ENCODE measurements around the gene SFXN5. TPM values are rescaled to one million over a fixed set of nuclear protein-coding genes. Genes with fewer than 3 reads are reported as not detected.
"Not testable (repeated sequence)": the region's sequence is repeated elsewhere in the genome, so short reads cannot be mapped to it uniquely, and the experiment has no call there.

Gene SFXN5
- total RNA-seq, 1 donor from 2014 or later: 4.7 TPM

GRCh38 chr2:73070643-73071359 lies 711 bp downstream of the SFXN5 start:
- peak overlapping the region; percentile 96 for H3K27ac ChIP-seq (ENCODE audit: low read depth, low read length)
- H3K36me3 ChIP-seq (ENCODE audit: control insufficient read depth in 3 of 3, insufficient read depth in 3 of 3, low read length in 3 of 3): peaks cover 0 to 2% (median 0%) of the 10 kb centered on the region in 3 donors
- no peaks in the 10 kb centered on the region for H3K9me3 ChIP-seq (ENCODE audit: control insufficient read depth in 3 of 3, low read length in 3 of 3)

GRCh38 chr2:73069855-73070642 lies 1.5 kb downstream of the SFXN5 start:
- peaks cover 0 to 2% (median 0%) of the 10 kb centered on the region in 3 donors for H3K36me3 ChIP-seq (ENCODE audit: control insufficient read depth in 3 of 3, insufficient read depth in 3 of 3, low read length in 3 of 3)
- peak overlapping the region; percentile 88 to 97 (median 94) for H3K4me3 ChIP-seq (ENCODE audit: low read length in 3 of 3)
- H3K9ac ChIP-seq (ENCODE audit: low read depth in 1 of 3, low read length in 3 of 3): peak overlapping the region; percentile 88 to 98 (median 91)
- no peaks in the 10 kb centered on the region for H3K27me3 ChIP-seq (ENCODE audit: control insufficient read depth in 3 of 3, insufficient read depth in 3 of 3, low read length in 3 of 3)
- H3K4me1 ChIP-seq (ENCODE audit: control insufficient read depth in 3 of 3, insufficient read depth in 3 of 3, low read length in 3 of 3): peaks cover 24 to 39% (median 37%) of the 10 kb centered on the region in 3 donors
- no peaks in the 10 kb centered on the region for H3K9me3 ChIP-seq (ENCODE audit: control insufficient read depth in 3 of 3, low read length in 3 of 3)
- H3K27ac ChIP-seq (ENCODE audit: low read depth, low read length): peak overlapping the region; percentile 96

More at GRCh38 chr2:73070643-73071359, 711 bp downstream of the SFXN5 start:
- H3K27me3 ChIP-seq (ENCODE audit: control insufficient read depth in 3 of 3, insufficient read depth in 3 of 3, low read length in 3 of 3): no peaks in the 10 kb centered on the region
- peaks cover 32 to 47% (median 43%) of the 10 kb centered on the region in 3 donors for H3K4me1 ChIP-seq (ENCODE audit: control insufficient read depth in 3 of 3, insufficient read depth in 3 of 3, low read length in 3 of 3)
- H3K4me3 ChIP-seq (ENCODE audit: low read length in 3 of 3): peak overlapping the region; percentile 88 to 97 (median 94)
- peak overlapping the region; percentile 88 to 98 (median 91) for H3K9ac ChIP-seq (ENCODE audit: low read depth in 1 of 3, low read length in 3 of 3)

GRCh38 chr2:73069041-73069854 lies 2.3 kb downstream of the SFXN5 start:
- Histone ChIP-seq H3K9ac (ENCODE audit: low read depth in 1 of 3, low read length in 3 of 3) (peak overlapping the region; percentile 88 to 98 (median 91)), H3K27ac (ENCODE audit: low read depth, low read length) (no peak overlapping the region), H3K4me3 (ENCODE audit: low read length in 3 of 3) (peak overlapping the region; percentile 88 to 97 (median 94)), H3K4me1 (ENCODE audit: control insufficient read depth in 3 of 3, insufficient read depth in 3 of 3, low read length in 3 of 3) (peaks cover 29 to 42% (median 41%) of the 10 kb centered on the region in 3 donors), H3K9me3 (ENCODE audit: control insufficient read depth in 3 of 3, low read length in 3 of 3) (no peaks in the 10 kb centered on the region), H3K36me3 (ENCODE audit: control insufficient read depth in 3 of 3, insufficient read depth in 3 of 3, low read length in 3 of 3) (no peaks in the 10 kb centered on the region), H3K27me3 (ENCODE audit: control insufficient read depth in 3 of 3, insufficient read depth in 3 of 3, low read length in 3 of 3) (no peaks in the 10 kb centered on the region)

- Histone ChIP-seq H3K4me3 (ENCODE audit: low read length in 3 of 3) (peak overlapping the region in 1 of 3 donors; percentile 33), H3K27me3 (ENCODE audit: control insufficient read depth in 3 of 3, insufficient read depth in 3 of 3, low read length in 3 of 3) (no peaks in the 10 kb centered on the region), H3K9me3 (ENCODE audit: control insufficient read depth in 3 of 3, low read length in 3 of 3) (no peaks in the 10 kb centered on the region), H3K9ac (ENCODE audit: low read depth in 1 of 3, low read length in 3 of 3) (no peak overlapping the region), H3K4me1 (ENCODE audit: control insufficient read depth in 3 of 3, insufficient read depth in 3 of 3, low read length in 3 of 3) (peaks cover 35 to 53% (median 47%) of the 10 kb centered on the region in 3 donors), H3K27ac (ENCODE audit: low read depth, low read length) (no peak overlapping the region), H3K36me3 (ENCODE audit: control insufficient read depth in 3 of 3, insufficient read depth in 3 of 3, low read length in 3 of 3) (no peaks in the 10 kb centered on the region)
These were observed 3.4 kb downstream of the SFXN5 start for GRCh38 chr2:73068147-73068546.

- no peak overlapping the region for H3K4me3 ChIP-seq (ENCODE audit: low read length in 3 of 3)
- no peaks in the 10 kb centered on the region for H3K27me3 ChIP-seq (ENCODE audit: control insufficient read depth in 3 of 3, insufficient read depth in 3 of 3, low read length in 3 of 3)
- peaks cover 33 to 50% (median 41%) of the 10 kb centered on the region in 3 donors for H3K4me1 ChIP-seq (ENCODE audit: control insufficient read depth in 3 of 3, insufficient read depth in 3 of 3, low read length in 3 of 3)
- H3K9me3 ChIP-seq (ENCODE audit: control insufficient read depth in 3 of 3, low read length in 3 of 3): no peaks in the 10 kb centered on the region
- no peak overlapping the region for H3K27ac ChIP-seq (ENCODE audit: low read depth, low read length)
- H3K9ac ChIP-seq (ENCODE audit: low read depth in 1 of 3, low read length in 3 of 3): no peak overlapping the region
- no peaks in the 10 kb centered on the region for H3K36me3 ChIP-seq (ENCODE audit: control insufficient read depth in 3 of 3, insufficient read depth in 3 of 3, low read length in 3 of 3)
These were observed 4.5 kb downstream of the SFXN5 start for GRCh38 chr2:73067043-73067442.

GRCh38 chr2:73065070-73065469 lies 6.4 kb downstream of the SFXN5 start:
- not testable (repeated sequence) for H3K9me3 ChIP-seq (ENCODE audit: control insufficient read depth in 3 of 3, low read length in 3 of 3); H3K4me3 ChIP-seq (ENCODE audit: low read length in 3 of 3); H3K36me3 ChIP-seq (ENCODE audit: control insufficient read depth in 3 of 3, insufficient read depth in 3 of 3, low read length in 3 of 3); H3K9ac ChIP-seq (ENCODE audit: low read depth in 1 of 3, low read length in 3 of 3); H3K27me3 ChIP-seq (ENCODE audit: control insufficient read depth in 3 of 3, insufficient read depth in 3 of 3, low read length in 3 of 3)
- peak overlapping the region; percentile 83 for H3K27ac ChIP-seq (ENCODE audit: low read depth, low read length)
- peaks cover 31 to 46% (median 37%) of the 10 kb centered on the region in 3 donors for H3K4me1 ChIP-seq (ENCODE audit: control insufficient read depth in 3 of 3, insufficient read depth in 3 of 3, low read length in 3 of 3)

- H3K27me3 ChIP-seq (ENCODE audit: control insufficient read depth in 3 of 3, insufficient read depth in 3 of 3, low read length in 3 of 3): no peaks in the 10 kb centered on the region
- H3K27ac ChIP-seq (ENCODE audit: low read depth, low read length): peak overlapping the region; percentile 83
- no peak overlapping the region for H3K4me3 ChIP-seq (ENCODE audit: low read length in 3 of 3)
- H3K36me3 ChIP-seq (ENCODE audit: control insufficient read depth in 3 of 3, insufficient read depth in 3 of 3, low read length in 3 of 3): no peaks in the 10 kb centered on the region
- H3K9me3 ChIP-seq (ENCODE audit: control insufficient read depth in 3 of 3, low read length in 3 of 3): no peaks in the 10 kb centered on the region
- peak overlapping the region; percentile 35 to 64 (median 54) for H3K9ac ChIP-seq (ENCODE audit: low read depth in 1 of 3, low read length in 3 of 3)
- H3K4me1 ChIP-seq (ENCODE audit: control insufficient read depth in 3 of 3, insufficient read depth in 3 of 3, low read length in 3 of 3): peaks cover 28 to 40% (median 31%) of the 10 kb centered on the region in 3 donors
These were observed 7.3 kb downstream of the SFXN5 start for GRCh38 chr2:73063909-73064875.

- Histone ChIP-seq H3K27ac (ENCODE audit: low read depth, low read length) (peak overlapping the region; percentile 83), H3K4me3 (ENCODE audit: low read length in 3 of 3) (no peak overlapping the region), H3K9me3 (ENCODE audit: control insufficient read depth in 3 of 3, low read length in 3 of 3) (no peaks in the 10 kb centered on the region), H3K9ac (ENCODE audit: low read depth in 1 of 3, low read length in 3 of 3) (no peak overlapping the region), H3K36me3 (ENCODE audit: control insufficient read depth in 3 of 3, insufficient read depth in 3 of 3, low read length in 3 of 3) (peaks cover 0 to under 1% (median 0%) of the 10 kb centered on the region in 3 donors), H3K27me3 (ENCODE audit: control insufficient read depth in 3 of 3, insufficient read depth in 3 of 3, low read length in 3 of 3) (no peaks in the 10 kb centered on the region), H3K4me1 (ENCODE audit: control insufficient read depth in 3 of 3, insufficient read depth in 3 of 3, low read length in 3 of 3) (peaks cover 23 to 36% (median 24%) of the 10 kb centered on the region in 3 donors)
These were observed 8.0 kb downstream of the SFXN5 start for GRCh38 chr2:73063472-73063871.

GRCh38 chr2:73059106-73059505 lies 12.4 kb downstream of the SFXN5 start:
- Histone ChIP-seq H3K36me3 (ENCODE audit: control insufficient read depth in 3 of 3, insufficient read depth in 3 of 3, low read length in 3 of 3) (peaks cover 11 to 20% (median 11%) of the 10 kb centered on the region in 3 donors), H3K9me3 (ENCODE audit: control insufficient read depth in 3 of 3, low read length in 3 of 3) (peaks cover 0 to 4% (median 0%) of the 10 kb centered on the region in 3 donors), H3K4me3 (ENCODE audit: low read length in 3 of 3) (no peak overlapping the region), H3K27ac (ENCODE audit: low read depth, low read length) (no peak overlapping the region), H3K27me3 (ENCODE audit: control insufficient read depth in 3 of 3, insufficient read depth in 3 of 3, low read length in 3 of 3) (no peaks in the 10 kb centered on the region), H3K4me1 (ENCODE audit: control insufficient read depth in 3 of 3, insufficient read depth in 3 of 3, low read length in 3 of 3) (peaks cover 6 to 19% (median 12%) of the 10 kb centered on the region in 3 donors), H3K9ac (ENCODE audit: low read depth in 1 of 3, low read length in 3 of 3) (no peak overlapping the region)

Data from skeletal muscle tissue (tissue), 4 donors.